Measurements from ENCODE around the gene SALL2. TPM values are rescaled to one million over a fixed set of nuclear protein-coding genes. Genes with fewer than 3 reads are reported as not detected.
A peak's percentile ranks its signal among the peaks of the same experiment; 100 is the strongest.

SALL2 gene
- total and polyA plus RNA-seq, 4 experiments from 2014 or later = 0.42 to 6.6 (median 4.6) TPM

- no peak overlapping the region for H3K4me3 ChIP-seq (ENCODE audit: low read length in 2 of 2)
- no peak overlapping the region for H3K27ac Mint-ChIP-seq
Measured at GRCh38 chr14:21536418-21537089, 10.4 kb upstream of the SALL2 start.

GRCh38 chr14:21535545-21536417, 9.6 kb upstream of the SALL2 start:
- intact Hi-C loops (cut with micrococcal nuclease) = no loop called here
- no peak for DNase-seq
- H3K4me1 Mint-ChIP-seq = peaks cover 5 to 13% (median 6%) of the 10 kb centered on the region in 4 donors
- Histone ChIP-seq H3K4me1 (ENCODE audit: insufficient read depth, low read length) (no peaks in the 10 kb centered on the region), H3K27ac (ENCODE audit: low read depth, low read length) (no peak overlapping the region), H3K27me3 (ENCODE audit: insufficient read depth, low read length) (peaks cover 14% of the 10 kb centered on the region), H3K9me3 (ENCODE audit: control insufficient read depth in 1 of 2, low read length in 2 of 2) (no peaks in the 10 kb centered on the region), H3K36me3 (ENCODE audit: insufficient read depth, low read length) (no peaks in the 10 kb centered on the region), H3K4me3 (ENCODE audit: low read length in 2 of 2) (no peak overlapping the region)
- H3K27ac Mint-ChIP-seq = no peak overlapping the region
- H3K36me3 Mint-ChIP-seq = no peaks in the 10 kb centered on the region
- POLR2A ChIA-PET (ENCODE audit: partially characterized antibody) = no interaction called here
- peaks cover 0 to 4% (median 0%) of the 10 kb centered on the region in 8 donors for H3K9me3 Mint-ChIP-seq
- H3K27me3 Mint-ChIP-seq = peaks cover 35 to 41% of the 10 kb centered on the region in 2 donors
- H3K4me3 Mint-ChIP-seq = no peak overlapping the region
- CTCF ChIA-PET (ENCODE audit: partially characterized antibody) = interaction anchor here (0.6 to 2.8 kb wide), 4 partner anchors 10 to 37 kb away, joined by 3 to 11 read pairs (median 3); partner anchors contain the start of gene SALL2

More at GRCh38 chr14:21536418-21537089, 10.4 kb upstream of the SALL2 start:
- H3K4me1 Mint-ChIP-seq = peaks cover 5 to 13% (median 6%) of the 10 kb centered on the region in 4 donors
- H3K36me3 ChIP-seq (ENCODE audit: insufficient read depth, low read length) = no peaks in the 10 kb centered on the region
- ChIA-PET CTCF (ENCODE audit: partially characterized antibody) (interaction anchor here (0.7 to 2.8 kb wide), 2 partner anchors 25 to 38 kb away, joined by 3 to 11 read pairs; no protein-coding TSS in a partner anchor), POLR2A (ENCODE audit: partially characterized antibody) (no interaction called here)
- no peak for DNase-seq
- no peaks in the 10 kb centered on the region for H3K4me1 ChIP-seq (ENCODE audit: insufficient read depth, low read length)
- no peak overlapping the region for H3K27ac ChIP-seq (ENCODE audit: low read depth, low read length)
- intact Hi-C loops (cut with micrococcal nuclease) = no loop called here
- peaks cover 0 to 4% (median 0%) of the 10 kb centered on the region in 8 donors for H3K9me3 Mint-ChIP-seq
- H3K36me3 Mint-ChIP-seq = no peaks in the 10 kb centered on the region
- H3K9me3 ChIP-seq (ENCODE audit: control insufficient read depth in 1 of 2, low read length in 2 of 2) = no peaks in the 10 kb centered on the region
- peak overlapping the region in 3 of 8 donors; percentile 17 to 34 (median 33) for H3K4me3 Mint-ChIP-seq
- H3K27me3 Mint-ChIP-seq = peaks cover 35 to 41% of the 10 kb centered on the region in 2 donors
- peaks cover 14% of the 10 kb centered on the region for H3K27me3 ChIP-seq (ENCODE audit: insufficient read depth, low read length)

GRCh38 chr14:21534576-21534975, 8.4 kb upstream of the SALL2 start:
- no peak overlapping the region for H3K27ac ChIP-seq (ENCODE audit: low read depth, low read length)
- POLR2A ChIA-PET (ENCODE audit: partially characterized antibody) = no interaction called here
- Mint-ChIP-seq H3K27ac (peak overlapping the region in 1 of 7 donors; percentile 3), H3K27me3 (peaks cover 33 to 39% of the 10 kb centered on the region in 2 donors), H3K4me1 (peaks cover 5 to 13% (median 6%) of the 10 kb centered on the region in 4 donors), H3K4me3 (no peak overlapping the region), H3K9me3 (peaks cover 0 to 4% (median 0%) of the 10 kb centered on the region in 8 donors), H3K36me3 (no peaks in the 10 kb centered on the region)
- H3K4me3 ChIP-seq (ENCODE audit: low read length in 2 of 2) = no peak overlapping the region
- no peaks in the 10 kb centered on the region for H3K9me3 ChIP-seq (ENCODE audit: control insufficient read depth in 1 of 2, low read length in 2 of 2)
- CTCF ChIA-PET (ENCODE audit: partially characterized antibody) = interaction anchor here (0.7 to 2.8 kb wide), 3 partner anchors 11 to 36 kb away, joined by 3 to 11 read pairs (median 3); no protein-coding TSS in a partner anchor
- no peaks in the 10 kb centered on the region for H3K4me1 ChIP-seq (ENCODE audit: insufficient read depth, low read length)
- peaks cover 14% of the 10 kb centered on the region for H3K27me3 ChIP-seq (ENCODE audit: insufficient read depth, low read length)
- intact Hi-C loops (cut with micrococcal nuclease) = no loop called here
- H3K36me3 ChIP-seq (ENCODE audit: insufficient read depth, low read length) = no peaks in the 10 kb centered on the region
- no peak for DNase-seq

- no peaks in the 10 kb centered on the region for H3K36me3 ChIP-seq (ENCODE audit: insufficient read depth, low read length)
- no peak overlapping the region for H3K4me3 Mint-ChIP-seq
- H3K4me1 ChIP-seq (ENCODE audit: insufficient read depth, low read length) = no peaks in the 10 kb centered on the region
- ChIA-PET POLR2A (ENCODE audit: partially characterized antibody) (no interaction called here), CTCF (ENCODE audit: partially characterized antibody) (interaction anchor here (2.8 kb wide), 1 partner anchor 35 kb away, joined by 11 read pairs; no protein-coding TSS in a partner anchor)
- H3K27me3 ChIP-seq (ENCODE audit: insufficient read depth, low read length) = peaks cover 8% of the 10 kb centered on the region
- peaks cover 24 to 27% of the 10 kb centered on the region in 2 donors for H3K27me3 Mint-ChIP-seq
- H3K27ac Mint-ChIP-seq = no peak overlapping the region
- no peak overlapping the region for H3K27ac ChIP-seq (ENCODE audit: low read depth, low read length)
- no peaks in the 10 kb centered on the region for H3K9me3 ChIP-seq (ENCODE audit: control insufficient read depth in 1 of 2, low read length in 2 of 2)
- H3K9me3 Mint-ChIP-seq = peaks cover 0 to 4% (median 0%) of the 10 kb centered on the region in 8 donors
- H3K4me3 ChIP-seq (ENCODE audit: low read length in 2 of 2) = no peak overlapping the region
- H3K36me3 Mint-ChIP-seq = no peaks in the 10 kb centered on the region
- H3K4me1 Mint-ChIP-seq = peaks cover 5 to 13% (median 6%) of the 10 kb centered on the region in 4 donors
- intact Hi-C loops (cut with micrococcal nuclease) = no loop called here
- DNase-seq = no peak
Measured at GRCh38 chr14:21533294-21533693, 7.1 kb upstream of the SALL2 start.

- H3K36me3 Mint-ChIP-seq = no peaks in the 10 kb centered on the region
- ChIA-PET CTCF (ENCODE audit: partially characterized antibody) (interaction anchor here (1.0 to 3.2 kb wide), 4 partner anchors 16 to 34 kb away, joined by 3 to 13 read pairs (median 3); partner anchors contain the start of gene METTL3), POLR2A (ENCODE audit: partially characterized antibody) (no interaction called here)
- peaks cover 5 to 7% of the 10 kb centered on the region in 2 donors for H3K27me3 Mint-ChIP-seq
- no peak overlapping the region for H3K27ac Mint-ChIP-seq
- Histone ChIP-seq H3K36me3 (ENCODE audit: insufficient read depth, low read length) (no peaks in the 10 kb centered on the region), H3K27me3 (ENCODE audit: insufficient read depth, low read length) (peaks cover 3% of the 10 kb centered on the region), H3K4me1 (ENCODE audit: insufficient read depth, low read length) (peaks cover 15% of the 10 kb centered on the region), H3K9me3 (ENCODE audit: control insufficient read depth in 1 of 2, low read length in 2 of 2) (no peaks in the 10 kb centered on the region), H3K4me3 (ENCODE audit: low read length in 2 of 2) (no peak overlapping the region), H3K27ac (ENCODE audit: low read depth, low read length) (no peak overlapping the region)
- H3K4me3 Mint-ChIP-seq = no peak overlapping the region
- no peak for DNase-seq
- H3K9me3 Mint-ChIP-seq = no peaks in the 10 kb centered on the region
- intact Hi-C loops (cut with micrococcal nuclease) = no loop called here
- peaks cover 7 to 19% (median 11%) of the 10 kb centered on the region in 4 donors for H3K4me1 Mint-ChIP-seq
Measured at GRCh38 chr14:21529515-21529914, 3.4 kb upstream of the SALL2 start.

- ChIA-PET CTCF (ENCODE audit: partially characterized antibody) (interaction anchor here (1.3 to 4.9 kb wide), 4 partner anchors 17 to 30 kb away, joined by 3 to 24 read pairs (median 14); partner anchors contain the start of gene METTL3), POLR2A (ENCODE audit: partially characterized antibody) (interaction anchor here (5.2 kb wide), 1 partner anchor 17 kb away, joined by 55 read pairs; the partner anchor contains the start of gene METTL3)
- Mint-ChIP-seq H3K36me3 (no peaks in the 10 kb centered on the region), H3K27ac (peak overlapping the region in 2 of 7 donors; percentile 27 to 78), H3K4me1 (peaks cover 7 to 20% (median 11%) of the 10 kb centered on the region in 4 donors), H3K27me3 (peaks cover 0 to 5% of the 10 kb centered on the region in 2 donors), H3K4me3 (no peak overlapping the region), H3K9me3 (no peaks in the 10 kb centered on the region)
- Histone ChIP-seq H3K4me3 (ENCODE audit: low read length in 2 of 2) (no peak overlapping the region), H3K9me3 (ENCODE audit: control insufficient read depth in 1 of 2, low read length in 2 of 2) (no peaks in the 10 kb centered on the region), H3K27ac (ENCODE audit: low read depth, low read length) (no peak overlapping the region), H3K27me3 (ENCODE audit: insufficient read depth, low read length) (peaks cover 3% of the 10 kb centered on the region), H3K4me1 (ENCODE audit: insufficient read depth, low read length) (peaks cover 15% of the 10 kb centered on the region), H3K36me3 (ENCODE audit: insufficient read depth, low read length) (no peaks in the 10 kb centered on the region)
- no peak for DNase-seq
- intact Hi-C loops (cut with micrococcal nuclease) = no loop called here
Measured at GRCh38 chr14:21528381-21529348, 2.5 kb upstream of the SALL2 start.
